Sigmoid colon (tissue), 3 donors: ENCODE data around the gene FAM135A.

Source experiments
- CTCF ChIP-seq, 4 experiments: fragments of 450-650 bp in 3 of 4; fragments of 200-600 bp in 1 of 4; IDR thresholded peaks; one replicate each; pipeline ENCODE4 v1.5.1; 2016 to 2019; ENCODE audit warnings: antibody characterized with exemption in 4 of 4, mild to moderate bottlenecking in 3 of 4, moderate library complexity in 2 of 4
- POLR2A ChIP-seq, 2 donors: fragments of 450-650 bp; IDR thresholded peaks; one replicate each; pipeline ENCODE4 v1.6.1; 2016; ENCODE audit warnings: antibody characterized with exemption in 2 of 2, mild to moderate bottlenecking in 2 of 2, moderate library complexity in 2 of 2

GRCh38 chr6:70380771-70381416 is 32.4 kb upstream of the FAM135A start:
- no peak for TF ChIP-seq CTCF (IDR thresholded peaks at IDR 0.05)
- no peak for TF ChIP-seq POLR2A (IDR thresholded peaks at IDR 0.05)
